Endothelial cell of umbilical vein (primary cell): ENCODE results near the gene OCIAD1. TPM values are rescaled to one million over a fixed set of nuclear protein-coding genes. Genes with fewer than 3 reads are reported as not detected.

Experiments
- BruUV-seq: library from RNA; stranded (reverse); fragments of 400-500 nt; replicated peaks from 2 replicates; lab custom pipeline; 2021; lab: Mats Ljungman, UMichigan
- CTCF ChIA-PET: fragments of 300-600, 350-600 bp; sonication (Branson Sonifier 250); formaldehyde crosslinking; loops from one replicate; lab custom pipeline; 2021; ENCODE audit warnings: antibody characterized with exemption, inconsistent platforms; lab: Charles Lee
- POLR2A ChIA-PET: fragments of 300-600, 350-600 bp; sonication (Branson Sonifier 250); formaldehyde crosslinking; loops from one replicate; lab custom pipeline; 2021; ENCODE audit warnings: antibody characterized with exemption, inconsistent platforms; lab: Charles Lee
- DNase-seq: peaks from one replicate; pipeline ENCODE4 v3.0.0-alpha.2; 2011; ENCODE audit warnings: low read depth, low spot score
- FAIRE-seq: peaks from 2 replicates; lab custom pipeline; 2011; peaks lifted over from hg19 to GRCh38; lab: Jason Lieb, UNC
- H2AFZ ChIP-seq: 2 replicates; pipeline ENCODE4 v1.6.0; 2012; ENCODE audit warnings: low read depth, low read length, control low read depth, inconsistent platforms
- H3K27ac ChIP-seq: 2 replicates; pipeline ENCODE4 v1.5.1; 2011; ENCODE audit warnings: low read depth, mild to moderate bottlenecking, control low read depth, low read length, moderate library complexity; ENCODE audit not compliant: insufficient read depth
- H3K27me3 ChIP-seq, 2 experiments: 2 replicates each; pipeline versions ENCODE4 v1.6.0 to v1.6.1; 2011; ENCODE audit warnings: low read length in 2 of 2, mixed read lengths in 1 of 2; ENCODE audit not compliant: control insufficient read depth in 2 of 2, insufficient read depth in 2 of 2
- H3K36me3 ChIP-seq, 2 experiments: 2 replicates in 1 of 2; 3 replicates in 1 of 2; pipeline ENCODE4 v1.5.1; 2011; ENCODE audit warnings: low read length in 2 of 2, mild to moderate bottlenecking in 1 of 2, moderate library complexity in 1 of 2; ENCODE audit not compliant: control insufficient read depth in 2 of 2, insufficient read depth in 2 of 2; ENCODE audit errors: extremely low read depth in 1 of 2
- H3K4me1 ChIP-seq: 3 replicates; pipeline ENCODE4 v1.5.1; 2011; ENCODE audit warnings: mild to moderate bottlenecking, low read length; ENCODE audit not compliant: control insufficient read depth, insufficient read depth; ENCODE audit errors: extremely low read depth
- H3K4me2 ChIP-seq: 2 replicates; pipeline ENCODE4 v1.6.1; 2011; ENCODE audit warnings: low read length, control low read depth, mixed read lengths; ENCODE audit not compliant: insufficient read depth
- H3K4me3 ChIP-seq, 3 experiments: fragments of 200-600 bp in 1 of 3; sonication (generic), shearing (Covaris generic) in 1 of 3; replicated peaks in 1 of 3; 2 replicates each; pipeline ENCODE4 v1.5.1; 2011 to 2016; ENCODE audit warnings: control low read depth in 3 of 3, low read length in 3 of 3, mild to moderate bottlenecking in 2 of 3, inconsistent platforms in 1 of 3, low read depth in 1 of 3, moderate library complexity in 1 of 3; ENCODE audit not compliant: insufficient read depth in 1 of 3
- H3K79me2 ChIP-seq: 2 replicates; pipeline ENCODE4 v1.6.0; 2012; ENCODE audit warnings: low read length, inconsistent platforms; ENCODE audit not compliant: control insufficient read depth, insufficient read depth
- H3K9ac ChIP-seq: replicated peaks from 2 replicates; pipeline ENCODE3; 2011; ENCODE audit warnings: low read length, control low read depth; ENCODE audit not compliant: insufficient read depth; ENCODE audit errors: extremely low read depth
- H3K9me1 ChIP-seq: replicated peaks from 3 replicates; pipeline ENCODE4 v1.6.0; 2011; ENCODE audit warnings: mild to moderate bottlenecking, low read length; ENCODE audit not compliant: control insufficient read depth, insufficient read depth; ENCODE audit errors: extremely low read depth
- H3K9me3 ChIP-seq: replicated peaks from 2 replicates; pipeline ENCODE4 v1.5.1; 2012; ENCODE audit warnings: low read length, inconsistent platforms; ENCODE audit not compliant: control insufficient read depth, insufficient read depth
- H4K20me1 ChIP-seq: replicated peaks from 2 replicates; pipeline ENCODE3; 2011; ENCODE audit warnings: mild to moderate bottlenecking, low read length; ENCODE audit not compliant: control insufficient read depth, insufficient read depth; ENCODE audit errors: extremely low read depth
- CTCF ChIP-seq, 2 donors: IDR thresholded peaks; 1 replicate in 1 of 2; 2 replicates in 1 of 2; pipeline ENCODE4 v1.5.1; 2011; ENCODE audit warnings: low read length in 2 of 2, mild to moderate bottlenecking in 2 of 2, moderate library complexity in 2 of 2, control low read depth in 1 of 2, inconsistent platforms in 1 of 2, low read depth in 1 of 2; ENCODE audit not compliant: insufficient read depth in 1 of 2; ENCODE audit errors: extremely low read depth in 1 of 2
- EZH2 ChIP-seq: IDR thresholded peaks from 2 replicates; pipeline ENCODE4 v1.6.1; 2012; ENCODE audit warnings: borderline replicate concordance, low read depth, mild to moderate bottlenecking, moderate library complexity, low read length, inconsistent platforms; ENCODE audit not compliant: severe bottlenecking
- FOS ChIP-seq: IDR thresholded peaks from 2 replicates; pipeline ENCODE4 v1.6.1; 2011; ENCODE audit warnings: mild to moderate bottlenecking, low read length, moderate library complexity, borderline replicate concordance; ENCODE audit not compliant: insufficient read depth
- GATA2 ChIP-seq: IDR thresholded peaks from 2 replicates; pipeline ENCODE4 v1.7.0; 2011; ENCODE audit warnings: low read depth, mild to moderate bottlenecking, moderate library complexity, mixed read lengths, low read length; ENCODE audit not compliant: insufficient read length, insufficient read depth
- JUN ChIP-seq: IDR thresholded peaks from 2 replicates; pipeline ENCODE4 v1.6.1; 2011; ENCODE audit warnings: borderline replicate concordance, low read depth; ENCODE audit not compliant: insufficient read length, insufficient read depth
- MAX ChIP-seq: IDR thresholded peaks from 2 replicates; pipeline ENCODE4 v1.6.1; 2011; ENCODE audit not compliant: insufficient read depth, insufficient read length
- MYC ChIP-seq: IDR thresholded peaks from one replicate; pipeline ENCODE4 v1.6.1; 2011; ENCODE audit warnings: mild to moderate bottlenecking, low read depth, low read length
- POLR2A ChIP-seq: IDR thresholded peaks from 2 replicates; pipeline ENCODE4 v1.6.1; 2012; ENCODE audit warnings: low read depth, mild to moderate bottlenecking, control low read depth, low read length
- POLR2AphosphoS5 ChIP-seq: IDR thresholded peaks from 2 replicates; pipeline ENCODE4 v1.6.1; 2012; ENCODE audit warnings: low read depth, mild to moderate bottlenecking, control low read depth, low read length, moderate library complexity; ENCODE audit not compliant: insufficient read depth
- dilution Hi-C: fragments of 300-500 bp; cut with MboI; formaldehyde crosslinking; loops from one replicate; pipeline ENCODE4 v1.15.0; 2019; ENCODE audit warnings: low sequenced_read_pairs; ENCODE audit not compliant: extremely low pct_ligation_motif_present
- intact Hi-C: fragments of 100-400 bp; cut with micrococcal nuclease; formaldehyde crosslinking; loops from one replicate; pipeline ENCODE4 v1.10.0; 2022
- polyA plus RNA-seq, 4 experiments: library from polyadenylated mRNA; depleted of rRNA in 3 of 4; stranded (reverse) in 3 of 4; unstranded in 1 of 4; fragments of >200 nt; gene quantifications; 2 replicates each; pipeline versions ENCODE4 v1.2.1 to v1.2.3, GENCODE V29; 2011 to 2012; ENCODE audit warnings: missing spikeins in 1 of 4
- total RNA-seq: library from RNA; stranded (reverse); gene quantifications from 2 replicates; pipeline ENCODE4 v1.2.3, GENCODE V29; 2021

OCIAD1 gene
- total and polyA plus RNA-seq, 2 donors (not counting 3 experiments of a cell fraction or from before 2014, with no cell fraction given) = 81.7 to 101 TPM

DNA sequence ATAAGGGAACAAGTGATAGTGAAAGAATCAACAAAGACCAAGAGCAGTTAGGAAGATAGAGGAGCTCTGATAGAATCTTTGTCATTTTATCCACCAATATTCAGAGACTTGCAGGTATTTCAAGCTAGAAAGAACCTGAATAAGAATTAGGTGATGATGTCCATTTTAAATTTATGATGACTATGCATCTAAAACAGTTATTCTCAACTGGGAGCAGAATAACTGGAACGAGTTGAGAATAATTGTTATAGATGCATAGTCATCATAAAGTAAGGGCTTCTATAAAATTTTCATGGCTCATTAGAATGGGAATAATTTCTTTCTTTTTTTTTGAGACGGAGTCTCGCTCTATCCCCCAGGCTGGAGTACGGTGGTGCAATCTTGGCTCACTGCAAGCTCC is 5.8 kb downstream of the OCIAD1 start:
- H3K9ac ChIP-seq = no peak overlapping the region
- no peaks in the 10 kb centered on the region for H3K27me3 ChIP-seq
- peaks cover 5 to 9% of the 10 kb centered on the region in 2 experiments for H3K36me3 ChIP-seq
- H4K20me1 ChIP-seq = no peaks in the 10 kb centered on the region
- no peak overlapping the region for H3K4me3 ChIP-seq
- dilution Hi-C loops = loop anchor here (25.0 kb wide), 1 partner anchor 126 kb away; no protein-coding TSS in a partner anchor
- no peak overlapping the region for H3K4me2 ChIP-seq
- intact Hi-C loops = loop anchor here (10.0 kb wide), 1 partner anchor 142 kb away; no protein-coding TSS in a partner anchor
- H2AFZ ChIP-seq = no peak overlapping the region
- ChIA-PET CTCF (no interaction called here), POLR2A (no interaction called here)
- peaks cover 36% of the 10 kb centered on the region for H3K79me2 ChIP-seq
- H3K4me1 ChIP-seq = peaks cover 7% of the 10 kb centered on the region
- H3K9me3 ChIP-seq = no peaks in the 10 kb centered on the region
- no peak for DNase-seq
- TF ChIP-seq GATA2 (no peak), JUN (no peak), POLR2A (no peak), EZH2 (no peak), FOS (no peak), MYC (no peak), POLR2AphosphoS5 (no peak), CTCF (IDR thresholded peaks at IDR 0.05; ENCODE audit: extremely low read depth in 1 of 2, insufficient read depth in 1 of 2, low read depth in 1 of 2, low read length in 2 of 2) (no peak), MAX (no peak)
- no peaks in the 10 kb centered on the region for H3K9me1 ChIP-seq
- BruUV-seq = no TSS peak
- H3K27ac ChIP-seq = no peak overlapping the region
- FAIRE-seq = no peak
